NCI-H510A treated with DMSO at 0.1 percent for 48 hours (cell line): ENCODE results near the gene TMCC3.
A peak's percentile ranks its signal among the peaks of the same experiment; 100 is the strongest.
"Not testable (repeated sequence)": the region's sequence is repeated elsewhere in the genome, so short reads cannot be mapped to it uniquely, and the experiment has no call there.

Experiments used
- DNase-seq: peaks from one replicate; lab custom pipeline; 2025; lab: John Stamatoyannopoulos, UW

TMCC3 gene, protein sequence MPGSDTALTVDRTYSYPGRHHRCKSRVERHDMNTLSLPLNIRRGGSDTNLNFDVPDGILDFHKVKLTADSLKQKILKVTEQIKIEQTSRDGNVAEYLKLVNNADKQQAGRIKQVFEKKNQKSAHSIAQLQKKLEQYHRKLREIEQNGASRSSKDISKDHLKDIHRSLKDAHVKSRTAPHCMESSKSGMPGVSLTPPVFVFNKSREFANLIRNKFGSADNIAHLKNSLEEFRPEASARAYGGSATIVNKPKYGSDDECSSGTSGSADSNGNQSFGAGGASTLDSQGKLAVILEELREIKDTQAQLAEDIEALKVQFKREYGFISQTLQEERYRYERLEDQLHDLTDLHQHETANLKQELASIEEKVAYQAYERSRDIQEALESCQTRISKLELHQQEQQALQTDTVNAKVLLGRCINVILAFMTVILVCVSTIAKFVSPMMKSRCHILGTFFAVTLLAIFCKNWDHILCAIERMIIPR

DNA sequence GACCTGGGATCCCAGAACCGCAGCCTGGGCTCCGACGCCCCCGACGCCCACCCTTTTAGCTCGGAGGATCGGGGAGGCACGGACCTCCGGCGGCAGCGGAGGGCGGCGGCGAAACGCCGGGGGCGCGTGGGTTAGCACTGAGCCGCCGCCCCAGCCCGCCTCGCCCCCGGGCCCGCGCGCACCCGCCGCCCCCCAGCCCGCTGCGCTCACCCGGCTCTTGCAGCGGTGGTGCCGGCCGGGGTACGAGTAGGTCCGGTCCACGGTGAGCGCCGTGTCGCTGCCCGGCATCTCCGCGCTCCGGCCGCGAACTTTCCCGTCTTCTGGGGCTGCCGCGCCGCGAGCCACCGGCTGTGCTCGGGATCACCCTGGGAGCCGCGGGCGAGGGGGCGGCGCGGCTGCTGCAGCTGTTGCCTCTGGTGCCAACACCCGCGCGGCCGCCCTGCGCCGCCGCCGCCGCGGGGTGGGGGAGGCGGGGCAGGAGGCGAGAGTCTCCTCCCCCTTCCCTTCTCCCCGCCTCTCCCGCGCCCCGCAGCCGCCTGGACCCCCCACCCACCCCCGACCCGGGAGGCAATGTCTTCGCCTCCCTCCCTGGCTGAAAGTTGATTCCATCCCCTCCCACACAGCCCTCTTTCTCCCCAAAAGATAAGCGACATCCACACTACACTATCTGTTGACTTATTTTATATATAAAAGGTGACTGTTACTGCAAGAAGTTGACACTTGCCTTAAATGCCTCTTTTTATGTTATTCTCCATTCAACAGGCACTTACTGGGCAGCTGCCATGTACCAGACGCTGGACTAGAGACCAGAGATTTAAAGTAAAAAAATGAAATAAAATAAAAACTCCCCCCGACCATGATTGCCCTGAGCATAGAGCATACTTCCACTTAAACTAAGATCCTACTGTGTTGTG, at the start of gene TMCC3:
Gene TMCC3 (minus strand): TSS at position 415 of the 914 bp plus-strand sequence. CDS start 127 bp downstream, at position 288.
- DNase-seq, result no peak

DNA sequence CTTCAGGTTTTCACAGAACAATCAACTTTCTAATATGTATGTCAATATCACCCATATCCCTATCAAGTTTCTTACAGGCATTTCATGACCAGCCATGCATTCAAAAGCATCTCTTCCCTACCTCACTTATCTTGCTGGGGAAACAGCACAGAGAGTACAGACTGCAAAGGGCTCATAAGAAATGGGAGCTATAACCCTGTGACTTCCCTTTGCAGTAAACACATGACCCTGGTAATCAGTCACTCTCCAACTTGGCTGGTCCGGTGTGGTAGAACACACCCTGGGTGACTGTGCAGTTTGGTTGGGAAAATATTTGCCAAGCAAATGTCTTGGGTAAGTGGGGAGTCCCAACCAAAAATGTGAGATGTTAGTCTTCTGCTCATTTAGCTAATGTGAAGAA, 49.4 kb upstream of the TMCC3 start:
- DNase-seq, result peak; percentile 67

DNA sequence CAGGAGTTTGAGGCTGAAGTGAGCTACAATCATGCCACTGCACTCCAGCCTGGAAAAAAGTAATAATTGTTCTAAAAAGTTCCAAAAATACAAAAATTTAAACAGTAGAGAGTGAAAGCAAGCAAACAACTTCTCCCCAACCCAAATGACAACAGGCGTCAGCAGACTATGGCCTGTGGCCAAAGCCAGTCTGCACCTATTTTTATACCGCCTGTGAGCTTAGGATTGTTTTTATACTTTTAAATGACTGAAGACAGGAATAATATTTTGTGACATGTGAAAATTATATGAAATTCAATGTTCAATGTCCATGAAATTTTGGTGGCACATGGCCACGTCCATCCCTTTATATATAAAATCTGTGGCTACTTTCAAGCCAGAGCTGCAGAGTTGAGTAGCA, 48.2 kb upstream of the TMCC3 start:
- no peak for DNase-seq

DNA sequence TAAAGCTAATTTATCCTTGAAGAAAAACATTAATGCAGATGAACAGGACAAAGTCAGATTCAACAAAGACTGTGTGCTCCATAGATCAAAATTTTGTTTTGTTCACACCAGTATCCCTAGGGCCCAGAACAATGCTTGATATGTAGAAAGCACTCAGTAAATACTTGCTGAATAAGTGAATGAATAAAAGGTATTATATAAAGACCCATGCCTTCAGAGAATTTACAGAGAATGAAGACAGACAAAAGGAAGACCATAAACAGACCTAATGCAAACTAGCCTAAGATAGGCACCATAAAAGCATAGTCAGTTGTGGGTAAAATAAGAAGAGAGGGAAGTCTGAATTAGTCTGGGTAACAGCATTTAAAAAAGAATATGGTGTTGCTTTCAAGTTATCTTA, 47.3 kb upstream of the TMCC3 start:
- no peak for DNase-seq

- no peak for DNase-seq
These were observed 44.4 kb upstream of the TMCC3 start for GRCh38 chr12:94694732-94695131.

DNA sequence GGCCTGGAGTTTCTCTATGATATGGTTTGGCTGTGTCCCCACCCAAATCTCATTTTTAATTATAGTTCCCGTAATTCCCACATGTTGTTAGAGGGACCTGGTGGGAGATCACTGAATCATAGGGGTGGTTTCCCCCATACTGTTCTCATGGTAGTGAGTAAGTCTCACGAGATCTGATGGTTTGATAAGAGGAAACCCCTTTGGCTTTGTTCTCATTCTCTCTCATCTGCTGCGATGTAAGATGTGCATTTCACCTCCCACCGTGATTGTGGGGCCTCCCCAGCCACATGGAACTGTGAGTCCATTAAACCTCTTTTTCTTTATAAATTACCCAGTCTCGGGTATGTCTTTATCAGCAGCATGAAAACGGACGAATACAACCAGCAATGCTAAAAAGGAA, 42.5 kb upstream of the TMCC3 start:
- DNase-seq, result not testable (repeated sequence)

DNA sequence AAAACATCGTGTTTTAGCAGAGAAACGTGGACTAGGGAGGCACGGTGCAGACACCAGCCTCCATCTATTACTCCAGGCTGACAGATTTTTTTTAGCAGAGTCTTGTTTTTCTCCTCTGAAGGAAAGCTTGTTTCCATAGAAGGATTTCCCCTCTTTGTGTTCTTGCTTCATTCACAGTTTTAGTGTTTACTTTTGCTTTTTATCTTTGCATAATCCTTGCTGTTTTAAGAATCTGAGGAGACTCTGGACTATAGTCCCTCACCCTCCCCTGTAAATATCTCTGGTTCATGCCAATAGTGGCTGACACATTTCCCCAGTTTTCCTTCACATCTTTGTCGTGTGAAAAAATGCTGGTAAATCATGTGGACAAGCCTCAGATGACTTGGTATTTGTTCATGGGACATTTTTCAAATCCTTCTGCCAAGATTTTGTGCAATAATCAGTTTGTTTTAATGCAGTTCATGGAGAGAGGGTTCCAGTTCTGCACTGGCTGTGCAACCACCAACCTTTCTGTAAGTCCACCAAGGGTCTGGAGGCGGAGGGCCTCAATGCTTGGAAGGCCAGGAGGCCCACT, 39.9 kb upstream of the TMCC3 start:
- no peak for DNase-seq

GRCh38 chr12:94689646-94690036, 39.3 kb upstream of the TMCC3 start:
- no peak for DNase-seq

GRCh38 chr12:94689002-94689645, 38.8 kb upstream of the TMCC3 start:
- DNase-seq, result no peak

DNA sequence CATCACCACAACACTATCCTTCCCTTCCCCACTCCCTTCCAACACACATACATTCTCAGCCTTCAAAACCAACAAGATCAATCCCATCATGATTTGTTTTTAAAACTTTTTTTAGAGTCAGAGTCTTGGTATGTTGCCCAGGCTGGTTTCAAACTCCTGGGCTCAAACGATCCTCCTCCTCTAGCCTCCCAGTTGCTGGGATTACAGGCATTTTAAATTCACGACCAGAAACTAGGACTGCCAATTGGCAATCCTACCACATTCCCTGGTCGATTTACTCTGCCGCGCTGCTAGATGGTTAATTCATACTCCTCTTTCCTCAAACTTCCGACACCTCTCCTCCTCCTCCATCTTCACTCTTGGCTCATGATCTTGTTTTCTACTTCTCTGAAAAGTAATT, 37.5 kb upstream of the TMCC3 start:
- no peak for DNase-seq

DNA sequence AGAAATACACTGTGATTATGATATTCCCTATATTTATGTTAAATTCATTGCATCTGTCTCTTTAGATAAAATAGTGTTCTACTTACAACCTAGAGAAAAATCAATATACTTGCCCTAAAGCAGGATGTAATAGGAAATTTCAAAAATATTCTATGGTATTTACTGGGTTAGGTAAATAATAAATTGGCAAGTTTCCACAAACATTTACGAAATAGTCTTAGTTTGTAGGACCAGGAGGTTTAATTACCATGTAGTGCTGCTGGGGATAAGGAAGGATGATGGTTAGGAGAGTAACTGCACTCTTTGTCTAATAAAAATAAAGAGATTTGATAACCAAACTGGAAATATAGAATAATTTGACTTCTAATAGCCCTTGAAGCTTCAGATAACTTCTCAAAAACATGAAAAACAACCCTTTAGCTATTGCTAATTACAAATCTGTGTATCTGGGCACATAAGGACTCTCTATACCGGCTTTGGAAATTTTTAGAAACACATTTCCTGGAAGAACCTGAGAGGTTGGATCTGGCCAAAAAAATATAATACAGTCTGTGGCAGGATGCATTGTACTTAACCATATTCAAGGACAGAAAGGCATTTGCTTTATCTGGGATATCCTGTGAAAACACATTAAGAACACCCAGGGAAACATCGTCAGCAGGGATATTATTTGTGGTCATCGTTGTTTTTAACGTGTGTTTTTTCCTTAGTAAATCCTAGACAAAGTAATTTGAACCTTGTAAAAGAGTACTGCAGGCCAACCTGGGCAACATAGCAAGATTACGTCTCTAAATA, 36.7 kb upstream of the TMCC3 start:
- DNase-seq, result no peak

- DNase-seq, result no peak
These were observed 34.2 kb upstream of the TMCC3 start for GRCh38 chr12:94684416-94685142.

DNA sequence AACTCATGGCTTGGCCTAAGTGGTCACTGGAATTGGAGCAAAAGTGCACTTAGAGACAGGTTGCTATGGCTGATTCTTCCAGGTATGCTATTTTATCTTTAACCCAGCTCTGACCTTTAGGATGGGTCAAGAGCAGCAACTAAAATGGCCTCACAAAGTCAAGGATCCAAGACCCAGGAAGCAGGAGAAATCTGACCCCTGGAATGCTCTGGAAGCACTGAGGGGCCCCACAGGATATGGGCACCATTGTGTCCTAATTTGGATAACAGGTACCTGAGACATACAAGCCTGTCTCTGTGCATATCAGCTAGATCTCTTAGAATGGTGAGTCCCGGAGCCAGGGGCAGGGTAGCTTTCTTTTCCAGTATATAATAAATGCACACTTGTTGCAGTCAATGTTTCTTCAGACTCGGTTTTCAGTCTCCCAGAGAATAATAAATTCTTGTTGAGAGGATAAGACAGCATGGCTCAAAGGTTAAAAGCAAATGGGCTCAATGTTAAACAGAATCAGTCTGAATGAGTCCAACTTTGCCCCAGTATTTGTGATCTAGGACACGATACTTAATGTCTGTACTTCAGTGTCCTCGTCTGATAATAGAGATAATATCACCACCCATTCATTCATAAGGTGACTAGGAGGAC, 29.3 kb upstream of the TMCC3 start:
- no peak for DNase-seq

DNA sequence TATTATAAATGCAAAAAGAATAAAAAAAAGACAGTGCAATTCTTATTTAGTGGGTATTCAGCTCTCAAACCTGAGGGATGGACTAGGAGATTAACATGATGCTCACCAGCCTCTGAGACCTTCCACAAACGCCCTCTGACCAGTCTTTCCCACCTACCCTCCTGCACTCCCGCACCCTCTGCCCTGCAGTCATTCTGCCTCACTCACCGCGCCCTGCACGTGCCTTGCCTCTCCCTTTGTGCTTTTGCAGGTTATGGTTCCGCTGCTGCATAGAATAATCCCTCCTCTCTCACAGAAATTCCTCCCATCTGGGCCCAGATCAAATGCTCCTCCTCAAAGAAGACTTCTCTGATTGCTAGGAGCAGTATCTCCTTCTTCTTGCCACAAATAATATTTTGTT, 28.5 kb upstream of the TMCC3 start:
- no peak for DNase-seq

DNA sequence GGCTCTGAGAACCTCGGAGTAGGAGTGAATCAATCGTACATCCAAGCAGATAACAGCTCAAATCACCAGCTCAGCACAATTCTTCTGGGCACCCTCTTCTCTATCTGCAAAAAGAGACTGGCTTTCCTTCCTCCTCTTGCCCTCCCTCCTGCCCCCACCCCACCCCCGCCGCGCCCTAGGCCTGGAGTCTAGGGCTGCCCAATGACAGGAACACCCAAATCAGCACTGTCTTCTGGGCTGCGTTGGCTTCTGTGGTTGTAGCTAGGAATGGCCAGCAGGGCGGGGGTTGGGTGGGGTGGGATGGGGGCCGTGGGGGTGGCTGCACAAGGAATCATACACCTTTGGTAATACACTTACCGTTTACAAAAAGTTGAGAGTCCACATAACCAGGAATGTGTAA, 28.0 kb upstream of the TMCC3 start:
- no peak for DNase-seq

DNA sequence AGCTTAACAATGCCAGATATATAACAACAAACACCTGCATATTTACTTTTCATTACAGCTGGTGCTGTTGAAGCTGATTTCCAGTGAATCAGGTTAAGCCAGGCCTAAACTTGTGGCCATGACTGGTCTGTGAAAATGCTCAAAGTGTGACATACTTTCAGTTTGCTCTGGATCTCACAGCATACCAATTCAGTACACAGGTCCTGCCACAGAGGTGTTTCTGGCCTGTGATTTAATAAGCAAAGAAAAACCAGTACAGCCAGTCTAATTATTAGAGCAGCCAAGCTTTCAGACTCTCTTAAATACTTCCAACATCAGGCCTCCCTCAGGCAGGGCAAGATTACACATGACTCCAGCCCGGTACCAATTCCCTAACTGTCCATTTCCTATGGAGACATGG, 27.4 kb upstream of the TMCC3 start:
- no peak for DNase-seq

DNA sequence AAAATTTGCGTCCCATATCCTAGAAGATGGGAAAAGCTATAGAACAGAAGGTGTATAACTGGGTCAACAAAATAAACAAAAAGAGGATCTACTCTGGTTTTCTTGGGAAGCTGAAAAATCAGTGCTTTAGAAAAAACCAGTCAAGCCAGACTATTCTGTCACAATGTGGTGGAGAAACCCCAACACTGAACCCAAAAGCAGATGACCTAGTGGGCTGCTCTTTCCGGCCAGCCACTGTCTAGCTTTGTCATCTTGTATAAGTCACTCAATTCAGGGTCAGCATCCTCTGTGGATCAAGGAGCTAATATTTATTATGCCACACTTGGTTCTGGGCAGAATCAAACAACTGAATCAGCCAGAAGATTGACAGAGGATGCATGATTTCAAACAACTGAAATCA, 26.6 kb upstream of the TMCC3 start:
- no peak for DNase-seq

- no peak for DNase-seq
These were observed 25.8 kb upstream of the TMCC3 start for GRCh38 chr12:94676031-94676641.

DNA sequence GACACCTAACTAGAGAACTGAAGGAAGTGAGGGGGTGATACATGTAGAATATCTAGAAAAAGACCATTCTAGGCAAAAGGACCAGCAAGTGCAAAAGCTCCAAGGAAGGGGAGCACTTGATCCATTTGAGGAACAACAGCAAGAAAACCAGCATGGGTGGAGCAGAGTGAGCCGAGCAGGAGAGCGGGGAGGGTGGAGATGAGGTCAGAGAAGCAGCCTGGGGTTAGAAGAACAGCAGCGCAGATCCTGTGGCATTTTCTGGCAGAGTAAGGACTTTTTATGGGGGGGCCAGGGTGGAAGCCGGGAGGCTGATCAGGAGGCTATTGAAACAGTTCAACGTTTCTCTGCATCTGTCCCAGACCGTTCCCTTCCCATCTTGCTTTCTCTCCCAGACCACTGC, 24.5 kb upstream of the TMCC3 start:
- no peak for DNase-seq

DNA sequence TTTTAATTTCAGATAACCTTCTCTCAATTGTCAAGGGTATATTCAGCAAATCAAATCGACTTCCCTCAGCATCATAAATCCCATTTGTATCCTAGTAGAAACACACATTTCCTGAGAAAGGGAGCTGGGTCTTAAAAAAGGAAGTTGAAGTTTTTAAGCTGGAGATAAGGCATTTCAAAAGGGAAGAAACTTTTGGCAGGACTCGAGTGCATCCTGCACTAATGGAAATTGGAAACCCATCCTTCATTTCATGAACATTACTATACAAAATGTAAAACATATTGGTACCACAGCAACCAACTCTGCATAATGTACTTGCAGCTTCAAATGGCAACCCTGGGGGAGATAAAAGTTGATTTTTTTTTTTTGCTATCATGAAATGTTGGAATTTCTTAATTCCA, 23.7 kb upstream of the TMCC3 start:
- no peak for DNase-seq
